ENCODE results near the gene CCL18. TPM values are rescaled to one million over a fixed set of nuclear protein-coding genes. Genes with fewer than 3 reads are reported as not detected.

The CCL18 gene
- total and polyA plus RNA-seq, 10 of the 15 experiments (the other 5 are each of a cell fraction or from before 2014, with no cell fraction given), result 0.26 TPM; not detected in 9

- TF ChIP-seq TARDBP (IDR thresholded peaks at IDR 0.05; ENCODE audit: borderline replicate concordance) (no peak), NKRF (conservative IDR thresholded peaks at IDR 0.05) (no peak), CBX5 (IDR thresholded peaks at IDR 0.05; ENCODE audit: low read depth) (no peak), ZSCAN29 (IDR thresholded peaks at IDR 0.05) (no peak), IRF4 (IDR thresholded peaks at IDR 0.05; ENCODE audit: low read depth, low read length) (peak; percentile 6), E2F8 (IDR thresholded peaks at IDR 0.05; ENCODE audit: low read depth, partially characterized antibody) (no peak), NFIC (IDR thresholded peaks at IDR 0.05; ENCODE audit: low read depth, low read length) (peak; percentile 89), SRF (IDR thresholded peaks at IDR 0.05; ENCODE audit: low read depth in 2 of 2, low read length in 2 of 2) (no peak), PBX3 (IDR thresholded peaks at IDR 0.05; ENCODE audit: insufficient replicate concordance, low read depth, low read length) (no peak), USF2 (IDR thresholded peaks at IDR 0.05; ENCODE audit: borderline replicate concordance, low read depth, low read length) (no peak), ATF2 (IDR thresholded peaks at IDR 0.05; ENCODE audit: low read length) (peak; percentile 80), LARP7 (IDR thresholded peaks at IDR 0.05) (no peak), NR2F1 (conservative IDR thresholded peaks at IDR 0.05) (peak; percentile 39), MXI1 (IDR thresholded peaks at IDR 0.05; ENCODE audit: low read depth, low read length) (no peak; the same call in 1 of the 2 replicates), EED (IDR thresholded peaks at IDR 0.05; ENCODE audit: low read depth) (peak; percentile 73), FOS (IDR thresholded peaks at IDR 0.05; ENCODE audit: borderline replicate concordance, extremely low read depth, insufficient read length) (no peak), HDAC2 (IDR thresholded peaks at IDR 0.05) (no peak), RAD21 (IDR thresholded peaks at IDR 0.05; ENCODE audit: insufficient read depth, low read depth, low read length) (no peak)
Observed at GRCh38 chr17:36117505-36118382, 53.7 kb downstream of the CCL18 start (continued).

Measured in GM12878 (cell line).